ENCODE measurements around the gene AICDA. TPM values are rescaled to one million over a fixed set of nuclear protein-coding genes. Genes with fewer than 3 reads are reported as not detected.

The AICDA gene
- total and polyA plus RNA-seq, 2 of the 13 experiments (the other 11 are each of a cell fraction or from before 2014, with no cell fraction given), result not detected

DNA sequence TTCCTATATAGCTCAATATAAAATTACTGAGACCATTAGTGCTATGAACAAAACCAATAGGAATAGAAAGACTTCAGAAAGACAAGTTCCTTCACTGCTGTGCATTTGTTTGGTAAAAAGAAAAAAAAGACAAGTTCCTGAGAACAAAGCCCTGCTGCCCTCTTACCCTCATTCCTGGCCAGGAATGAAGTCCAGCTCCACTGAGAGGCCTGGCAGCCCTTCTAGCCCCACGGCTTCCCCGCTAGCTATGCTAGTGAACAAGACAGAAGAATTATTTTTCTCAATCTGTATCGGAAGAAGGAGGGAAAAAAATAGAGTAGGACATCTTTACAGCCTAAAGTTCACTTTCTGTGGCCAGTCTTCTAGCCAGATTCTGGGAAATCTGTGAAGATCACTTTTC is 48.4 kb upstream of the AICDA start:
- CTCF ChIA-PET (ENCODE audit: low intra/inter-chr PET ratio, low total read pairs), result no interaction called here
- no peak for TF ChIP-seq KDM4B (CRISPR knock-in tag; IDR thresholded peaks at IDR 0.05)
- no peak for TF ChIP-seq JUN (CRISPR knock-in tag; IDR thresholded peaks at IDR 0.05)
- no peak for TF ChIP-seq ZNF18 (CRISPR knock-in tag; IDR thresholded peaks at IDR 0.05; ENCODE audit: insufficient replicate concordance)
- TF ChIP-seq HIVEP1 (CRISPR knock-in tag; IDR thresholded peaks at IDR 0.05), result no peak
- TF ChIP-seq, protein P1, sequence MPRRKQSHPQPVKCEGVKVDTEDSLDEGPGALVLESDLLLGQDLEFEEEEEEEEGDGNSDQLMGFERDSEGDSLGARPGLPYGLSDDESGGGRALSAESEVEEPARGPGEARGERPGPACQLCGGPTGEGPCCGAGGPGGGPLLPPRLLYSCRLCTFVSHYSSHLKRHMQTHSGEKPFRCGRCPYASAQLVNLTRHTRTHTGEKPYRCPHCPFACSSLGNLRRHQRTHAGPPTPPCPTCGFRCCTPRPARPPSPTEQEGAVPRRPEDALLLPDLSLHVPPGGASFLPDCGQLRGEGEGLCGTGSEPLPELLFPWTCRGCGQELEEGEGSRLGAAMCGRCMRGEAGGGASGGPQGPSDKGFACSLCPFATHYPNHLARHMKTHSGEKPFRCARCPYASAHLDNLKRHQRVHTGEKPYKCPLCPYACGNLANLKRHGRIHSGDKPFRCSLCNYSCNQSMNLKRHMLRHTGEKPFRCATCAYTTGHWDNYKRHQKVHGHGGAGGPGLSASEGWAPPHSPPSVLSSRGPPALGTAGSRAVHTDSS (CRISPR knock-in tag; conservative IDR thresholded peaks at IDR 0.05), result no peak
- TF ChIP-seq NR3C1 (CRISPR knock-in tag; IDR thresholded peaks at IDR 0.05), result no peak
- TF ChIP-seq PREB (CRISPR knock-in tag; IDR thresholded peaks at IDR 0.05), result no peak
- H3K79me2 ChIP-seq (ENCODE audit: insufficient read depth, low read length), result no peaks in the 10 kb centered on the region
- no peak for ATAC-seq
- no peak overlapping the region for H3K4me3 ChIP-seq (replicated peaks in 1 of 3; ENCODE audit: insufficient read depth in 1 of 3, low read depth in 2 of 3, low read length in 3 of 3)
- H3K4me2 ChIP-seq (ENCODE audit: low read depth, low read length), result no peak overlapping the region
- POLR2A ChIA-PET, result no interaction called here
- H3K9ac ChIP-seq (ENCODE audit: insufficient read depth, low read depth, low read length), result no peak overlapping the region
- H3K27ac ChIP-seq (ENCODE audit: extremely low read length, insufficient read depth, low read length), result no peak overlapping the region
- no peak for FAIRE-seq
- H4K20me1 ChIP-seq (ENCODE audit: insufficient read depth, low read length), result no peaks in the 10 kb centered on the region
- no peaks in the 10 kb centered on the region for H3K9me3 ChIP-seq (ENCODE audit: low read length)
- no peaks in the 10 kb centered on the region for H3K36me3 ChIP-seq (replicated peaks in 1 of 2; ENCODE audit: control insufficient read depth in 1 of 2, insufficient read depth in 2 of 2, low read length in 2 of 2)
- no peaks in the 10 kb centered on the region for H3K4me1 ChIP-seq (ENCODE audit: insufficient read depth, low read length)
- DNase-seq (ENCODE audit: low spot score), result no peak
- in situ Hi-C loops (cut with HindIII; ENCODE audit: extremely low pct_ligation_motif_present, low pct_unique_long_range_greater_than_20kb), result no loop called here
- no TSS peak for BruUV-seq (replicated peaks)
- peaks cover 0 to 10% of the 10 kb centered on the region in 2 experiments; a peak in 3 of 5 replicates for H3K27me3 ChIP-seq (ENCODE audit: control insufficient read depth in 1 of 2, insufficient read depth in 2 of 2, low read length in 2 of 2)
- H2AFZ ChIP-seq (ENCODE audit: low read length), result no peak overlapping the region
- WGBS (ENCODE audit: low lambda C conversion rate), result 22% methylated on average over 3 of the region's 3 CpGs
- intact Hi-C loops (cut with micrococcal nuclease; ENCODE audit: unreplicated experiment), result no loop called here
